Activated gamma-delta T cell treated with anti-CD3 and anti-CD28 coated beads, Interleukin-2, amount 50 U/mL, for 16 hours (primary cell): ENCODE results near the gene DOCK1.

Experiments
- DNase-seq: peaks from one replicate; pipeline ENCODE4 v3.0.0-alpha.2; 2020; ENCODE audit warnings: low read depth

DOCK1 gene

DNA sequence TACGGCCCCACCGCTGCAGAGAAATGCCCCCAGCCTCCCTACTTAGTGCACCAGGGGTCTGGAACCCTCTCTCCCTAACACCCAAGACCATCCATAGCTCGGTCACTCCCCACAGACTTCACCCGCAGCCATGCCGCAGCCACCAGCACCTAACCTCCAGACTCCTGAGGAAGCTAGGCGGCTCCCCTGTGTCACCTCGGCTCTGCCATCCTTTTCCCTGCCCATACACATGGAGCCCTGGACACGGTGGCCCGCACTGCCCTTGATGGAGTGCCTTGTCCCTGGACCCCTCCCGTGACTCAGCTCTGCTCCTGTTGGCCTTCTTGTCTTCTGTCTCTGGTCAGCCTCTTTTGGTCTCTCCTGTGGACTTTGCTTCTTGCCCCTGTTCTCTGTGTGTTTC is 183.7 kb downstream of the DOCK1 start:
- DNase-seq: no peak

GRCh38 chr10:127089446-127089845 is 184.2 kb downstream of the DOCK1 start:
- no peak for DNase-seq

DNA sequence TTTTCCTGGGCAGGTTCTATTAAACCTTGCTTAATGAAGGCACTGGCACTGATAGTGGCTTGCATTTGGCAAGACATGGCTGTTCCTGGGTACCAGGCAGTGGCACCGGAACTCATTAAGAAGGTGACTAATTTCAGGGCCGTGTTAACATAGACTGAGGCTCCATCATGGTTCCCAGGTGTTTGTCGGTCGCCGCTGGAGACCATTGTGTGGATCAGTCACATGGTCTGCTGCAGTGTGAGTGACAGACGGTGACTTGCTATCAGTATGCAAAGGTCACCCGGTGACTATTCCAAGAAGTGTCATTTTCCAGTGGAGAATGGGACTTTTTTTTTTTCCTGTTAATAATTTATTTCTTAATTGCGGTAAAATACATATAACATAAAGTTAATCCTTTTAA is 184.9 kb downstream of the DOCK1 start:
- no peak for DNase-seq

GRCh38 chr10:127091354-127091753 is 186.1 kb downstream of the DOCK1 start:
- no peak for DNase-seq

GRCh38 chr10:127092916-127093315 is 187.7 kb downstream of the DOCK1 start:
- DNase-seq: no peak

GRCh38 chr10:127094984-127095383 is 189.8 kb downstream of the DOCK1 start:
- DNase-seq: no peak

DNA sequence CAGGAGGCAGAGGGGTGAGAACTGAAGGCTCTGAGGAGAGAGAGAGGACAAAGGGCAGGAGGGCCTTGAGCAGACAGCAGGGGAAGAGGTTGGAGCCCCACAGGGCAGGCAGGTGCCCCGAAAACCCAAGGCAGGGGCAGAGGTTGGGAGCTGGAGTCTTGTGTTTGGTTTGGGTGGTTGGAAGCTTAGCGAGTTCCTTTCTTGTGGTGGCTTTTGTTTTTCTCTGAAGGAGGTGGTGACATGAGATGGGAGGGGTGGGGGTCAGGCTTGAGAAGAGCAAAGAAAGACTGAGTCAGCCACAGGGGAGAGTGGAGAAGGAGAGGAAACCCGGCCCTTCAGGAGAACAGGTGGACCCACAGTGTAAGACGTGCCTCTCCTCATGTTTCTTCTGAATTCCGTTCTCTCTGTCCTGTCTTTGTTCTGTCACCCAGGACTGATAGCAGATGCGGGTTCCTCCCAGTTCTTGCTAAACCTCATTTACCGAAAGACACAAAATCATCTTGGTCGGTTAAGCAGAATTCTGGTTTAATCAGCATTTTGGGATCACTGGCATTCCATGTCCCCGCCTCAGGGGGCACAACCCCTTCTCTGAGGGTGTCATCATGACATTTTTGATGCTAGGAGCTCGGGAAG is 195.9 kb downstream of the DOCK1 start:
- no peak for DNase-seq

DNA sequence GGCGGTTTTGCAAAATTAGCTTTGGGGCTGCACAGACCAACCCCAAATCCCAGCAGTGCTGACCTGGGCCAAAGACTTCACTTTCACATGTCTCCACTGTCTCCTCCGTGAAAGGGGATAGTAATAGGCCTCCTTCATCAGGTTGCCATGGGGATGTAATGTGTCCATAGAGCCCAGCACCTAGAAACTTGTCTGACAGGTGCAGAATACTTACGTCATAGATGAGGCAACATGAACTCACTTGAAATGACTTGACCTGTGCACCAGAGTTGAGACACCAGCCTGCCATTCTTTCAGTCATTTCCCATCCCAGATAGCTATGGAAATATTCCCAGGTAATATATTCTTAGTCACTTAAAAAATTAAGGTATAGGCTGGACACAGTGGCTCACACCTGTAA is 196.9 kb downstream of the DOCK1 start:
- DNase-seq: no peak

DNA sequence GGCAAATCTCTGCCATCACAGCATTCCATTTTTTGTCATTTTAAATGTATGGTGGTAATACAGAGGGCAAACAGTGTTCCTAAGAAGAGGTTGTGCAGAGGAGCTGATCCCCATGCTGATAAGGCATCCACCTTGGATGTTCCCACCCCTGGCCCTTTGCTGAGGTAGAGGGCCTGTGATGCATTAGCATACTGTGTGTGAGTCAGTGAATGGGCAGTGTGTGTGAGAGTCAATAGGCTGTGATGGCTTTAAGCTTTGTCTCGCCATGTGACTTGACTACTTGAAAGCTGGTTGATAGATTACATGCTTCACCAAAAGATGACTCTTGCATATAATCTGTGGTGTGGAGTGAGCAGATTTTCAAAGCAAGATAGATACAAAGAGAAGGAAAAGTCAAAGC is 209.9 kb downstream of the DOCK1 start:
- no peak for DNase-seq

DNA sequence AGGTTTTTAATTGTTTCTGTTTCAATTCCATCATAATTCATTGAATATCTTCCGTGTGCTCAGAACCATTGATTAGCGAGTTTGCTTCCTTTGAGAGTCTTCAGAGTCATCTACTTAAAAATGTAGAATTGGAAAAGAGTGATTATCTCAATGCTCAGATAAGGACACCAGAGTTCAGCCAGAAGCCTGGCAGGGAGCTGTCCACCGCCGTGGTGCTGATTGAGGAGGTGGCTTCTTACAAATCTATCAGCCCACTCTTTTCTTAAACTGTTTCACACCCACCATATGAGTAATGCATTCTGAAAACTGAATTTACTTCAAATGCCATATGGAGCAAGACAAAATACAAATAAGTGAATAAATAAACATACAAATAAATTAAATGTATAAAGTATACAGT is 211.9 kb downstream of the DOCK1 start:
- DNase-seq: no peak

DNA sequence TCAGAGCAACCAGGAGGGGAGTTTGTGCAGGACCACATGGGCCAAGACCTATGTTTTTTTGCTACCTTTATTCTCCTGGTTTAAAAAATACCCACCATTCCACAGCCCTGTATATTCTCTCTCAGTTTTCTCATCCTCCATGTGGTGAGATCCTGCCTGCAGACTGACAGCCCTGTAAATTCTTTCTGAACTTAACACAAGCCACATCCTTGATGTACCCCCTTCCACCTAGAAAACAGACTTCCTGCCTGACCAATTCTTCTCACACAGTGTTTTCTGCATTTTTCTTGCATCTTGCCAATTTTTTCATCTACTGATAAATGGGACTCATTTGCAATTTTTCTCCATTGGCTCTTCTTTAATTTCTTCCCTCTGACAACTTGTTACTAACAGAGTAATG is 212.8 kb downstream of the DOCK1 start:
- no peak for DNase-seq

DNA sequence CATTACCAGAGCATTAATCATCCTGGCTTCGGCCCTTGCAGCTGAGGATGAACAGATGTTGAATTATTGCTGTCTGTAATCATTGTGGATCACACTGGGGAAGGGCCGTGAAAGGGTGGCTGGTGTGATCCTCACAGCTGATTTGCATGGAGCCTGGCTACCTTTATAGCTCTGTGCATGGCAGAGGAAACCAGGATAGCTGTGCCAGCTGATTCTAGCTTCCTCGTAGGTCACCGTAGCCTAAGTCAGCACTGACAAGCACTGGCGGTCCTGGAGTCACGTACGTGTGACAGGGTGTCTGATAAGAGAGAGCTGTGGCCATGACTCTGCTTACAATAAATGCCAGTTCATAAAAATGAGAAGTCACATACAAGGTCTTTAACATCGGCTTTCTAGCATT is 214.7 kb downstream of the DOCK1 start:
- no peak for DNase-seq

GRCh38 chr10:127122831-127123230 is 217.6 kb downstream of the DOCK1 start:
- no peak for DNase-seq

DNA sequence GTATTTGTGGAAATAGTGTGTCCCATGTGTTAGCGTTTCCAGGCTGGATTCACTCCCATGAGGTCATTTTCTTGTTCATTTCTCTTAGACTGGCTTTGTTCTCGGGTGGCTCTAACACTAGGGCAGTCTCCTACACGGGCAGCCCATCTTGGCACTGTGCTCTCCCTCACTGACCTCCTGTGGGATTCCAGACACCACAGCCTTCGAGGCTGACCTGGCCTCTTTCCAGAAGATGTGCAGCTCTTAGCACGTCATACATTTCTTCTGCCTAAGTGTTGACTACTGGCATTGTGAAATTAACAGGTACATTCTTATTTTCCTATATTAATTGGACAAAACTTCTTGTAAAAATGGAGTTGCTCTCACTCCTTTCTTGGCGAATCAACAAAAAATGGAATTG is 218.4 kb downstream of the DOCK1 start:
- no peak for DNase-seq

DNA sequence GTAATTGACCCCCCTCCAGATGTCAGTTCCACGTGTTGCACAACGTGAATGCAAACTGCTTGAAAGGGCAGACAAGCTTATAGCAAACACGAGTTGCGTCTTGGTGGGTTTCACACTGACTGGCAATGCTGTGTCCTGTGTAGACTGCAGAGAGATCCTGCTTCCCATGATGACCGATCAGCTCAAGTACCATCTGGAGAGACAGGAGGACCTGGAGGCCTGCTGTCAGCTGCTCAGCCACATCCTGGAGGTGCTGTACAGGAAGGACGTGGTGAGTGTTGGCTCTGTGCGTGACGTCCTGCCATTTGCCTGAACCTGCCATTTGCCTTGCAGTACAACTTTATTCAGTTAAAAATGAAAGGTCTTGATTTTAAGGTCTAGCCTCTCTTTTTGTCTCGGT is 220.1 kb downstream of the DOCK1 start:
- DNase-seq: no peak

DNA sequence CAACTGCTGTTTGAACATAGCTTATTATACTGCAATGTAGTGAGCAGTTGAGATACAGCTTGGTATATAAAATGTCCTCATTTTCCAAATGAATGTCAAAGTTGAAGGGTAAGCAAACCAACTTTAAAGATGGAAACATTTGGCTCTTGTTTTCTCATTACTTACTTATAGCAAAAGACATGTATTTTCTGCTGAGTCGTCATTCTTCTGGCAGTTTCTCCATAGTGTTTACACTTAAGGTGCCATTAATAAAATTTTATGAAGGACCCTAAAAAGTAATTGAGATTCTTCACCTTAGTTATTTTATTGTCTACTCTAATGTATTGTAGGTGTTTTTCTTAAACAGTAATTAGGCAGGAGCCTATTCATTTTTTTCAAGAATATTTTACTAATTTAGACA is 222.6 kb downstream of the DOCK1 start:
- no peak for DNase-seq

DNA sequence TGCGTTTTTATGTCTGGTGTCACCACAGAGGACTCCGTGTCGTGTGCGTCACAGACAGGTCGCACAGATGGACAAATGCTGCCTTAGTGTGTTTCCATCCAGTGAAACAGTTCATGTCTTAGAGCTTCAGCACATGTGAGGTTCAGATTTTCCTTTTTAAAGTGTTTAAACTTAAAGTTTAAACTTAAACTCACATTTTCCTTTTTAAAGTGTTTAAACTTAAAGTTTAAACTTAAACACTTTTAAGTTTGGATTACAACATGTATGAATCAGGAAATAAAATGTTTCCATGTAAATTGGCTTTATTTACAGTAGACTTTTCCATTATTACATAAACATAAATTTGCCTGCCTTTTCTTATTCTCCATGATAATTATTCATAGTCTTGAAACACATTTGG is 223.9 kb downstream of the DOCK1 start:
- DNase-seq: no peak

GRCh38 chr10:127132451-127132850 is 227.2 kb downstream of the DOCK1 start:
- no peak for DNase-seq

GRCh38 chr10:127133225-127133624 is 228.0 kb downstream of the DOCK1 start:
- no peak for DNase-seq

GRCh38 chr10:127133672-127134500 is 228.7 kb downstream of the DOCK1 start:
- no peak for DNase-seq

DNA sequence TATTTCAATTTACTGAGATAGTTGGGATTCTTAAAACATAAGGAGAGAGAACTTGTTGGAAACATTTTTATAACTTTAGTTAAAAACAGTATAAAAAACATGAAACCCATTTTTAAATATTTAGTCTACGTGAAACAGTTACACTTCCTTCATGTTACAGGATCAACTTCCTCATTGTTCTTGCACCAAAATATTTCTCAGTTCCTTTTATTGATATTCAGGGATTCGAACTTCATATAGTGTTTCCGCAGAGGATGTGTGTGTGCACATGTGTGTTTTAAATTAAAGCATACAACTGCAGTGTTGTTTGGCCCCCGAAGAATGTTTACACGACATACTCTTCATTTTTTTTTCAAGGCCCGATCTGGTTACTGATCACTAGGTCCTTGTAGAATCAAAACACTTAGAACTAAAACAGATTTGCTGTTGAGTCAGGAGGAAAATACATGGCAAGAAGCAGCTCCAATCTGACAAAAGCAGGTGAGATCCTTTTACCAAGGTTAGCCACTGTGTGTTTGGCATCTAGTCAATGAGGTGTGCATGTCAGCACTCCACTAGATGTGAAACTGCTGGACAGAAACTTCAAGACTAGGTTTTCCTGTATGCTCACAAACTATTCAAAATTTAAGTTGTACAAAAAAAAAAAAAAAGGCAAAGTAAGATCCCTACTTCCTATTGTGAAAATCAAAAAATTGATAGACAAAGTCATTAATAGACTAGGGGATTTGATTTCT is 230.8 kb downstream of the DOCK1 start:
- no peak for DNase-seq

- DNase-seq: no peak
Measured at GRCh38 chr10:127137391-127137790, 232.2 kb downstream of the DOCK1 start.

GRCh38 chr10:127142136-127142535 is 236.9 kb downstream of the DOCK1 start:
- no peak for DNase-seq
